Measurements from ENCODE around the gene MYL6B.

Gene MYL6B

DNA sequence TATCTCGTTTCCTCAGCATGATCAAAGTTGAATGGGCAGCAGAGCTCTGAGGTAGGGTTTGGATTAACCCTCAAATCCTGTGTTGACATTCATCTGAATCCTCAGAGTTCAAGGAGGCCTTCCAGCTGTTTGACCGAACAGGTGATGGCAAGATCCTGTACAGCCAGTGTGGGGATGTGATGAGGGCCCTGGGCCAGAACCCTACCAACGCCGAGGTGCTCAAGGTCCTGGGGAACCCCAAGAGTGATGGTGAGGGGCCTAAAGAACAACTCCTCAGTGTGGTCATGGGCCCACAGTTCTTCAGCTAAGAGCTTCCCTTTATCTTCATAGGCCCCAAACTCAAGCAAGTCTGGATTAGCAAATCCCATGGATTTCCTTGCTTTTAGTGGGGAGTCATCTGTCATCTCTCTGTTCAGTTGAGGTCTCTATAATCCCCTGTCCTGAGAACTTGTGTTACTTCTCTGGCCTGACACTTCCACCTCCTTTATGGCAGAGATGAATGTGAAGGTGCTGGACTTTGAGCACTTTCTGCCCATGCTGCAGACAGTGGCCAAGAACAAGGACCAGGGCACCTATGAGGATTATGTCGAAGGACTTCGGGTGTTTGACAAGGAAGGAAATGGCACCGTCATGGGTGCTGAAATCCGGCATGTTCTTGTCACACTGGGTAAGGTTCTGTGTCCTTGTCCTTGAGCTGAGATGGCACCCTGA lies 7.2 kb downstream of the MYL6B start:
- H3K27ac ChIP-seq: peak overlapping the region; percentile 92
- TF ChIP-seq ZFX (IDR thresholded peaks at IDR 0.05) (no peak), CTCF (conservative IDR thresholded peaks at IDR 0.05) (no peak)

DNA sequence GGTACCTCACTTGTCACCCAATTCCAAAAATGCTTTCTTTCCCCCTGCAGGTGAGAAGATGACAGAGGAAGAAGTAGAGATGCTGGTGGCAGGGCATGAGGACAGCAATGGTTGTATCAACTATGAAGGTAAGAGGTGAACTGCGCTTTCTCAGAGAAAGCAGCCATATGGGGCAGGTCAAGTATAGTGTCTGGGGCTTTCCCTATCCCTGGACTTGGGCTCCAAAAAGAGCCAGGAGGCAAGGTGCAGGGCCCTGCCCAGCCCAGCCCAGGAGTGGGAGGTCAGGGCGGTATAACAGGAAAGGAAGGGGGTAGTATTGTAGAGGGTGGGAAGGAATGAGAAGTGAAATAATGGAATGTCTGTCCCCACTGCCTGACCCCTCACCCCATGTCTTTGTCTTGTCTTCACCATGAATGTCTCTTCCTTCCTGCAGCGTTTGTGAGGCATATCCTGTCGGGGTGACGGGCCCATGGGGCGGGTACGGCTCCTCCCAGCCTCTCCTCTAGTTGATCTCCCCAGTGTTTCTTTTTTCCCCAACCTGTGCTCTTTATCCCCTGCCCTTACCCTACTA lies 7.9 kb downstream of the MYL6B start:
- H3K27ac ChIP-seq: no peak overlapping the region
- TF ChIP-seq ZFX (IDR thresholded peaks at IDR 0.05) (no peak), CTCF (conservative IDR thresholded peaks at IDR 0.05) (no peak)

GRCh38 chr12:56160894-56161689 lies 8.7 kb downstream of the MYL6B start:
- TF ChIP-seq ZFX (IDR thresholded peaks at IDR 0.05) (no peak), CTCF (conservative IDR thresholded peaks at IDR 0.05) (no peak)
- H3K27ac ChIP-seq: no peak overlapping the region

DNA sequence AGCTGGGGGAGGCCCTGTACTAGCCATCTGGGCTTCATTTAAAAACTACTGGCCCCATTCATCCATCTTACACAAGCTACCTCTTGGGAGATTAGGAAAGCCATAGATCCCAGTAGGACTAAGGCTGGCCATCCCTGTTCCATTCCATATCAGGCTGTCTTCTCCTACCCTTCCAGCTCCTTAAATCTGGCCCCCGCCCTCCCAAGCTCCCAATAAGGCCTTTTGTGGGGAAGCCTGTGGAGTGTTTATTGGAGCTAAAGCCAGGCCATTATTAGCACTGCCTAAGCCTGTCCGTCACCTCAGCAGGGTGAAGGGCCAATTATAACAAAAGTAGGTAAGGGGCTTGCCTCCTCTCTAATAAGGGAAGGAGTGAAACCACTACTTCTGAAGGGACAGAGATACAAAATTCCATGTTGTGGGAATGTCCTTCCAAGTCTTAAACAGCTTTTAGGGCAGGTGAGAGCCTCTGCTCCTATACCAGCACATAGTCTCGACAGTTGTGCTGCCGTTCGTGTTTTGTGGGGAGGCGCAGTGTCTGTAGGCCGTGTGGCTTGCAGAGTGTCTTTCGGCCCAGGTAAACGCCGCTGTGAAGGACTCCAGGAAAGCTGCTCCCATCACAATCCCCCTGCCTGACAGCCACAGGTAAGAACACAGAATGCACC lies 9.4 kb downstream of the MYL6B start:
- TF ChIP-seq CTCF (conservative IDR thresholded peaks at IDR 0.05) (no peak), ZFX (IDR thresholded peaks at IDR 0.05) (no peak)
- no peak overlapping the region for H3K27ac ChIP-seq

GRCh38 chr12:56162468-56163290 lies 10.3 kb downstream of the MYL6B start:
- no peak for TF ChIP-seq ZFX (IDR thresholded peaks at IDR 0.05)
- H3K27ac ChIP-seq: no peak overlapping the region

DNA sequence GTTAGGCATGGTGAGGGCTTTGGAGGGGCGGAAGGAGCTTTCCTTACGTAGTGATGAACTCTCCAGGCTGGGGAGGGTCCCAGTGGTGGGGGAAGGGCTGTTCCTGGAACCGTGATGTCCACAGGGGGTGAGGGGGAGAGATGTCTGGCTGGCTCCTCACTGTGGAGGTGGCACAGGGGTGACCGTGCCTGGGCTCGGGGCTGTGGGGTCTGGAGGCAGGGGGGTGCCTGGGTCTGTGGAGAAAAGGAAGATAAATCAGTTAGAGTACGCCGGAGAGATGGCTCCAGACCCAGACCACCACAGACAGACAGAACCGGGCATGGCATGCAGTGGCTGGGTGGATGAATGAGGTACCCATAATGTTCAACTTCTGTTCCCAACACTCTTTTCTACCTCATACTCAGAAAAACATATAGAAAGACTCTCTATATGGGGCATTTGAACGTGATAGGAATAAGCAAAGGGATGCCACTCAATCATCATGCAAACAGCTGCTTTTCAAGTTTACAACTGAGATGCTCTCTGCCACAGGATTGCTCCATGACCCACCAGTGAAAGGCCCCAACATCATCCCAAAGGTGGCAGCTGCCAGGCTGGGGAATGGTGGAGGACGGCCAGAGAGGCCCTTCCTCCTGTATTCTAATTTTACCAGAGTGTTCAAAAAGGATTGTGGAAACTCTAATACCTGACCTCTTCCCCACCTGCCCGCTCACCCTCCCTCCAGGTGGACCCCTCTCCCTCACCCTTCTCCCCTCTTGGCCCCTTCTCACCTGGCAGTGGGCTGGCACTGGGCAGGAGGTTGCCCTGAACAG lies 11.4 kb downstream of the MYL6B start:
- no peak overlapping the region for H3K27ac ChIP-seq
- TF ChIP-seq ZFX (IDR thresholded peaks at IDR 0.05) (no peak), CTCF (conservative IDR thresholded peaks at IDR 0.05) (no peak)
